ENCODE results near the gene TSPAN11.

TSPAN11 gene

DNA sequence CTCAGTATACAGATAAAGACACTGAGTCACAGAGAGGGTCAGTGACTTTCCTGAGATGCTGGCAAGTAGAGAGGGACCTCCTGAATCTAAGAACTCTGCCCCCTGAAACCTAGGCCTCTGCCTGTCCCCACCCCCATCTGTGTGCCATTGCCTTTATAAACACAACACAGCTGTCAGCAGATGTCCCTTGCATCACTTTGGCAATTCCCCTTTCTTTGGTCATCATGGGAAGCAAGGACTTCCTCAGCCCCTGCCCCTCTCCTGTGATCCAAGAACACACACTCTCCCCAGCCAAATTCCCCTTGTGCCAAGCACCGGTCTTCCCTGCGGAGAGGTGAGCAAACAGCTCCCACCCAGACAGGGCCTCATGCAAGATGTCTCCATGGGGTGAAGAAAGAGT lies 8.3 kb downstream of the TSPAN11 start:
- TF ChIP-seq, protein P1, sequence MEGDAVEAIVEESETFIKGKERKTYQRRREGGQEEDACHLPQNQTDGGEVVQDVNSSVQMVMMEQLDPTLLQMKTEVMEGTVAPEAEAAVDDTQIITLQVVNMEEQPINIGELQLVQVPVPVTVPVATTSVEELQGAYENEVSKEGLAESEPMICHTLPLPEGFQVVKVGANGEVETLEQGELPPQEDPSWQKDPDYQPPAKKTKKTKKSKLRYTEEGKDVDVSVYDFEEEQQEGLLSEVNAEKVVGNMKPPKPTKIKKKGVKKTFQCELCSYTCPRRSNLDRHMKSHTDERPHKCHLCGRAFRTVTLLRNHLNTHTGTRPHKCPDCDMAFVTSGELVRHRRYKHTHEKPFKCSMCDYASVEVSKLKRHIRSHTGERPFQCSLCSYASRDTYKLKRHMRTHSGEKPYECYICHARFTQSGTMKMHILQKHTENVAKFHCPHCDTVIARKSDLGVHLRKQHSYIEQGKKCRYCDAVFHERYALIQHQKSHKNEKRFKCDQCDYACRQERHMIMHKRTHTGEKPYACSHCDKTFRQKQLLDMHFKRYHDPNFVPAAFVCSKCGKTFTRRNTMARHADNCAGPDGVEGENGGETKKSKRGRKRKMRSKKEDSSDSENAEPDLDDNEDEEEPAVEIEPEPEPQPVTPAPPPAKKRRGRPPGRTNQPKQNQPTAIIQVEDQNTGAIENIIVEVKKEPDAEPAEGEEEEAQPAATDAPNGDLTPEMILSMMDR (IDR thresholded peaks at IDR 0.05; ENCODE audit: borderline replicate concordance, control extremely low read depth, extremely low read depth, insufficient read depth, missing control alignments), result no peak
- no peak for DNase-seq (ENCODE audit: low spot score)
- in situ Hi-C loops (cut with MboI; ENCODE audit: low sequenced_read_pairs, unreplicated experiment), result no loop called here

GRCh38 chr12:30936036-30936435 lies 9.5 kb downstream of the TSPAN11 start:
- in situ Hi-C loops (cut with MboI; ENCODE audit: low sequenced_read_pairs, unreplicated experiment), result no loop called here

GRCh38 chr12:30939234-30939633 lies 12.7 kb downstream of the TSPAN11 start:
- TF ChIP-seq, protein P1 (IDR thresholded peaks at IDR 0.05; ENCODE audit: borderline replicate concordance, control extremely low read depth, extremely low read depth, insufficient read depth, missing control alignments), result no peak
- DNase-seq (ENCODE audit: low spot score), result no peak
- in situ Hi-C loops (cut with MboI; ENCODE audit: low sequenced_read_pairs, unreplicated experiment), result no loop called here

More at GRCh38 chr12:30936036-30936435, 9.5 kb downstream of the TSPAN11 start:
- TF ChIP-seq, protein P1 (IDR thresholded peaks at IDR 0.05; ENCODE audit: borderline replicate concordance, control extremely low read depth, extremely low read depth, insufficient read depth, missing control alignments), result no peak
- DNase-seq (ENCODE audit: low spot score), result no peak

DNA sequence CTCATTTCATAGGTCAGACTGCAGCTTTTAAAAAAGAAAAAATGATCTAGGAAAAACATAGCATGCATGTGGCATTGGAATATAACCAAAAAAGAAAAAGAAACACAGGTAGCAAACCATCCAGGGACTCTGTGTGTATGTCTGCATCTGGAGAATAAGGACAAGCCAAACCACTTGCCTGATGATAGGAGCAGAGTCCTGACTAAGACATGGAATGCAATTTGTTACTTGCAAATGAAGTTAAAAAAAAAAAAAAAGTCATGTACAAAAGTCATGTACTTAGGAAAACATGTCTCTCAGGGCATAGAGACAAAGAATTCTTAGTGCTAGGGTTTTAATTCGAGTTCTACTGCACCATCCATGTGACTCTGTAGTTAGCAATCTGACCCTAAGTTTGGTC lies 15.9 kb downstream of the TSPAN11 start:
- in situ Hi-C loops (cut with MboI; ENCODE audit: low sequenced_read_pairs, unreplicated experiment), result no loop called here
- TF ChIP-seq, protein P1 (IDR thresholded peaks at IDR 0.05; ENCODE audit: borderline replicate concordance, control extremely low read depth, extremely low read depth, insufficient read depth, missing control alignments), result no peak

GRCh38 chr12:30942936-30943335 lies 16.4 kb downstream of the TSPAN11 start:
- TF ChIP-seq, protein P1 (IDR thresholded peaks at IDR 0.05; ENCODE audit: borderline replicate concordance, control extremely low read depth, extremely low read depth, insufficient read depth, missing control alignments), result no peak
- in situ Hi-C loops (cut with MboI; ENCODE audit: low sequenced_read_pairs, unreplicated experiment), result no loop called here
- no peak for DNase-seq (ENCODE audit: low spot score)

More for the DNA sequence above, 15.9 kb downstream of the TSPAN11 start:
- DNase-seq (ENCODE audit: low spot score), result no peak

DNA sequence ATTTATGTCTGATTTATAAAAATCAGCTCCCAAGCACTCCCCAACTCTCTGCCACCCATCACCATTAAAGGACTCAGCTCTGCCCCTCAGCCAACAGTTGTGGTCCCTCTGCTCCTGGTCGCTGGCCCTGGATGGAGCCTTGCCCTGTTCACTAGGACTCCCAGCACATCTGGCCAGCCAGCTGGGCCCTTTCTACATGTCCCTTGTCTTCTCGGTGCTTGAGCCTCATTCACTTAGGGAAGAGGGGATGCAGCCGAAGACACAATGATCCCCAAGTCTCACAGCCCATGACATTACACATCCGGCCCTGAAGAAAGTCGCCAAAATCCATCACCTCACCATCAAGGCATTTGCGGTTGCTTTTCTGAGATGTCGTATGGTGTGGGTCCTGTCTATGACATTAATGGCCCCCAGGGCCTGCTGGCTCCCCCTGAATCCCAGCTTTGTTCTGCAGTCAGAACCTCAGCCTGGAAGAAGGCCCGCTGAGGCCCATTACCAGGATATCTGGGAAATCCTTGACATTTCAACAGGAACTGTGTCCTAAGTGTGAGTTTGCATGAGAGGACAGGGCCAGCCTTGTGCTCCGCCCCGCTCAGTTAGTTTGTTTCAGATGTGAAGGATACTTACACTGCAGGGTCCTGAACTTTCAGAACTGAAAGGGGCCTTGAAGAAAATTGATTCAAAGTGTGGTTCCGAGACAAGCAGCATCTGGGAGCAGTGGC lies 19.1 kb downstream of the TSPAN11 start:
- in situ Hi-C loops (cut with MboI; ENCODE audit: low sequenced_read_pairs, unreplicated experiment), result no loop called here
- TF ChIP-seq, protein P1 (IDR thresholded peaks at IDR 0.05; ENCODE audit: borderline replicate concordance, control extremely low read depth, extremely low read depth, insufficient read depth, missing control alignments), result no peak
- no peak for DNase-seq (ENCODE audit: low spot score)

Measured in GM13976 (cell line).